HG03108 (cell line): ENCODE results near the gene ATP6V0E2.
"Not testable (repeated sequence)": the region's sequence is repeated elsewhere in the genome, so short reads cannot be mapped to it uniquely, and the experiment has no call there.

Experiments
- ATAC-seq: cut with Tn5 transposase; IDR thresholded peaks from one replicate; pipeline ENCODE4 v1.9.1; 2021; ENCODE audit warnings: moderate library complexity; ENCODE audit not compliant: unreplicated experiment

The ATP6V0E2 gene

DNA sequence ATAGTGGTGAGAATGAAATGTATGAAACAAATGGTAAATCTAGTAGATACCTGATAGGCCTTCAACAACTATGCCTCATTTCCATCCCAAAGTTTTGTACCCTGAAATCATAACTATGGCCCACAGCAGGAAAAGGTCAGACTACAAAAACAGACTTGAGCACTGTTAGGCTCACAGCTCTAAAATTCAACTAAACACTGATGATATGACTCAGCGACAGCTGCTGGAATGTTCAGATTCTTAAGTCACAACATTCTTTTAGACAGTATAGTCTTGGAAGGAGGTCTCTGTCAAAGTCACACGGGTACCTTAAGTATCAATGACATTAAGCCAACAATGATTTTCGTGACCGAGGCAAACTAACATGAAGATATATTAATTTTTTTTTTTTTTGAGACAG is 38.4 kb downstream of the ATP6V0E2 start:
- ATAC-seq: not testable (repeated sequence)

DNA sequence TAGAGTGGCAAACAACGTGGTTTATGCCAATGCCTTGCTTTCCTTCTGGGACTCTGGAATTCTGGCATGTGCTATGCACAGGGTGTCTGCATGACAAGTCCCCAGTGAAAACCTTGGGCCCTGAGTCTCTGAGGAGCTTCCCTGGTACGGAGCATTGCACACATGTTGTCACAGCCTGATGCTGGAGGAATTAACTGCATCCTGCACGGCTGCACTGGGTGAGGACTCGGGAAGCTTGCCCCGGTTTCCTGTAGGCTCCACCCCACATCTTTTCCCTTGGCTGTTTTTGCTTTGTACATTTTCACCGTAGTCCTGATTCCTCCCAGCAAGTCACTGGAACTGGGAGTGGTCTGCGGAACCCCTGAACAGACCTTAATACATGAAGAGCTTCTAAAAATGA is 52.6 kb downstream of the ATP6V0E2 start:
- ATAC-seq: not testable (repeated sequence)
